HEK293 (cell line): ENCODE measurements around the gene ZNF227.

Experiments used
- BCL11A ChIP-seq: fragments of 450-650 bp; formaldehyde crosslinking; IDR thresholded peaks from 2 replicates; pipeline ENCODE4 v1.5.1; 2016; ENCODE audit warnings: low read depth, missing biosample characterization, missing genetic modification characterization
- BCL11B ChIP-seq: fragments of 450-650 bp; formaldehyde crosslinking; IDR thresholded peaks from 2 replicates; pipeline ENCODE4 v1.5.1; 2016; ENCODE audit warnings: low read depth, missing biosample characterization, missing genetic modification characterization
- ELK4 ChIP-seq: IDR thresholded peaks from 2 replicates; pipeline ENCODE4 v1.6.1; 2011; ENCODE audit warnings: mild to moderate bottlenecking, low read depth, low read length, borderline replicate concordance
- GLIS2 ChIP-seq: fragments of 450-650 bp; formaldehyde crosslinking; IDR thresholded peaks from 2 replicates; pipeline ENCODE4 v1.5.1; 2016; ENCODE audit warnings: missing biosample characterization, missing genetic modification characterization
- OSR2 ChIP-seq: fragments of 450-650 bp; formaldehyde crosslinking; IDR thresholded peaks from 2 replicates; pipeline ENCODE4 v1.5.1; 2016; ENCODE audit warnings: missing biosample characterization, missing genetic modification characterization
- SETDB1 ChIP-seq: IDR thresholded peaks from one replicate; pipeline ENCODE4 v1.6.1; 2017; ENCODE audit warnings: mild to moderate bottlenecking, low read length, moderate library complexity, mixed read lengths; ENCODE audit not compliant: insufficient read length
- ZBTB10 ChIP-seq: fragments of 450-650 bp; formaldehyde crosslinking; IDR thresholded peaks from 2 replicates; pipeline ENCODE4 v1.5.1; 2016; ENCODE audit warnings: missing biosample characterization, missing genetic modification characterization
- ZNF121 ChIP-seq: fragments of 450-650 bp; formaldehyde crosslinking; IDR thresholded peaks from 2 replicates; pipeline ENCODE4 v1.5.1; 2016; ENCODE audit warnings: missing biosample characterization, missing genetic modification characterization
- ZNF133 ChIP-seq: fragments of 450-650 bp; formaldehyde crosslinking; IDR thresholded peaks from 2 replicates; pipeline ENCODE4 v1.5.1; 2016; ENCODE audit warnings: missing biosample characterization, missing genetic modification characterization
- ZNF23 ChIP-seq: fragments of 450-650 bp; formaldehyde crosslinking; IDR thresholded peaks from 2 replicates; pipeline ENCODE4 v1.5.1; 2016; ENCODE audit warnings: missing biosample characterization, missing genetic modification characterization, borderline replicate concordance
- ZNF248 ChIP-seq: fragments of 450-650 bp; formaldehyde crosslinking; IDR thresholded peaks from 2 replicates; pipeline ENCODE4 v1.5.1; 2017; ENCODE audit warnings: missing biosample characterization, missing genetic modification characterization
- ZNF292 ChIP-seq: fragments of 450-650 bp; formaldehyde crosslinking; IDR thresholded peaks from 2 replicates; pipeline ENCODE4 v1.5.1; 2016; ENCODE audit warnings: low read depth, missing biosample characterization, missing genetic modification characterization, borderline replicate concordance
- ZNF302 ChIP-seq: fragments of 450-650 bp; formaldehyde crosslinking; IDR thresholded peaks from 2 replicates; pipeline ENCODE4 v1.5.1; 2016; ENCODE audit warnings: missing biosample characterization, missing genetic modification characterization, low read depth
- ZNF394 ChIP-seq: fragments of 450-650 bp; formaldehyde crosslinking; IDR thresholded peaks from 2 replicates; pipeline ENCODE4 v1.5.1; 2016; ENCODE audit warnings: missing biosample characterization, missing genetic modification characterization, mild to moderate bottlenecking, moderate library complexity, borderline replicate concordance
- ZNF423 ChIP-seq: fragments of 450-650 bp; formaldehyde crosslinking; IDR thresholded peaks from 2 replicates; pipeline ENCODE4 v1.5.1; 2016; ENCODE audit warnings: missing biosample characterization, missing genetic modification characterization
- ZNF514 ChIP-seq: fragments of 450-650 bp; formaldehyde crosslinking; IDR thresholded peaks from 2 replicates; pipeline ENCODE4 v1.5.1; 2016; ENCODE audit warnings: missing biosample characterization, missing genetic modification characterization
- ZNF561 ChIP-seq: fragments of 450-650 bp; IDR thresholded peaks from 2 replicates; pipeline ENCODE4 v1.5.1; 2018; ENCODE audit warnings: missing biosample characterization, missing genetic modification characterization, borderline replicate concordance
- ZNF610 ChIP-seq: fragments of 450-650 bp; formaldehyde crosslinking; IDR thresholded peaks from 2 replicates; pipeline ENCODE4 v1.5.1; 2016; ENCODE audit warnings: missing biosample characterization, missing genetic modification characterization, borderline replicate concordance
- ZNF677 ChIP-seq: fragments of 450-650 bp; IDR thresholded peaks from 2 replicates; pipeline ENCODE4 v1.5.0; 2018; ENCODE audit warnings: missing biosample characterization, mild to moderate bottlenecking, missing genetic modification characterization, moderate library complexity
- ZNF76 ChIP-seq: fragments of 450-650 bp; formaldehyde crosslinking; IDR thresholded peaks from 2 replicates; pipeline ENCODE4; 2016; ENCODE audit warnings: low read depth, missing biosample characterization, missing genetic modification characterization, borderline replicate concordance
- ZNF785 ChIP-seq: fragments of 450-650 bp; formaldehyde crosslinking; IDR thresholded peaks from 2 replicates; pipeline ENCODE4 v1.5.1; 2016; ENCODE audit warnings: missing biosample characterization, missing genetic modification characterization
- ZNF791 ChIP-seq: fragments of 450-650 bp; formaldehyde crosslinking; IDR thresholded peaks from 2 replicates; pipeline ENCODE4 v1.5.1; 2016; ENCODE audit warnings: missing biosample characterization, missing genetic modification characterization
- ZNF837 ChIP-seq: fragments of 450-650 bp; formaldehyde crosslinking; IDR thresholded peaks from 2 replicates; pipeline ENCODE4 v1.5.1; 2016; ENCODE audit warnings: missing biosample characterization, missing genetic modification characterization
- ZNF843 ChIP-seq: fragments of 450-650 bp; formaldehyde crosslinking; IDR thresholded peaks from 2 replicates; pipeline ENCODE4 v1.5.1; 2016; ENCODE audit warnings: missing biosample characterization, missing genetic modification characterization
- ZSCAN4 ChIP-seq: fragments of 450-650 bp; formaldehyde crosslinking; IDR thresholded peaks from 2 replicates; pipeline ENCODE4 v1.5.1; 2017; ENCODE audit warnings: missing biosample characterization, missing genetic modification characterization
- TF ChIP-seq, protein P1 (sequence below): fragments of 450-650 bp; formaldehyde crosslinking; IDR thresholded peaks from 2 replicates; pipeline ENCODE4 v1.5.1; 2016; ENCODE audit warnings: missing biosample characterization, missing genetic modification characterization
- TF ChIP-seq, protein P2 (sequence below): fragments of 450-650 bp; formaldehyde crosslinking; IDR thresholded peaks from 2 replicates; pipeline ENCODE4 v1.5.1; 2016; ENCODE audit warnings: missing biosample characterization, missing genetic modification characterization
- TF ChIP-seq, protein P3 (sequence below): fragments of 450-650 bp; formaldehyde crosslinking; IDR thresholded peaks from 2 replicates; pipeline ENCODE4 v1.5.1; 2016; ENCODE audit warnings: missing biosample characterization, missing genetic modification characterization

ZNF227 gene

GRCh38 chr19:44207126-44207803 lies 5.1 kb upstream of the ZNF227 start (continued):
- TF ChIP-seq, protein P1, sequence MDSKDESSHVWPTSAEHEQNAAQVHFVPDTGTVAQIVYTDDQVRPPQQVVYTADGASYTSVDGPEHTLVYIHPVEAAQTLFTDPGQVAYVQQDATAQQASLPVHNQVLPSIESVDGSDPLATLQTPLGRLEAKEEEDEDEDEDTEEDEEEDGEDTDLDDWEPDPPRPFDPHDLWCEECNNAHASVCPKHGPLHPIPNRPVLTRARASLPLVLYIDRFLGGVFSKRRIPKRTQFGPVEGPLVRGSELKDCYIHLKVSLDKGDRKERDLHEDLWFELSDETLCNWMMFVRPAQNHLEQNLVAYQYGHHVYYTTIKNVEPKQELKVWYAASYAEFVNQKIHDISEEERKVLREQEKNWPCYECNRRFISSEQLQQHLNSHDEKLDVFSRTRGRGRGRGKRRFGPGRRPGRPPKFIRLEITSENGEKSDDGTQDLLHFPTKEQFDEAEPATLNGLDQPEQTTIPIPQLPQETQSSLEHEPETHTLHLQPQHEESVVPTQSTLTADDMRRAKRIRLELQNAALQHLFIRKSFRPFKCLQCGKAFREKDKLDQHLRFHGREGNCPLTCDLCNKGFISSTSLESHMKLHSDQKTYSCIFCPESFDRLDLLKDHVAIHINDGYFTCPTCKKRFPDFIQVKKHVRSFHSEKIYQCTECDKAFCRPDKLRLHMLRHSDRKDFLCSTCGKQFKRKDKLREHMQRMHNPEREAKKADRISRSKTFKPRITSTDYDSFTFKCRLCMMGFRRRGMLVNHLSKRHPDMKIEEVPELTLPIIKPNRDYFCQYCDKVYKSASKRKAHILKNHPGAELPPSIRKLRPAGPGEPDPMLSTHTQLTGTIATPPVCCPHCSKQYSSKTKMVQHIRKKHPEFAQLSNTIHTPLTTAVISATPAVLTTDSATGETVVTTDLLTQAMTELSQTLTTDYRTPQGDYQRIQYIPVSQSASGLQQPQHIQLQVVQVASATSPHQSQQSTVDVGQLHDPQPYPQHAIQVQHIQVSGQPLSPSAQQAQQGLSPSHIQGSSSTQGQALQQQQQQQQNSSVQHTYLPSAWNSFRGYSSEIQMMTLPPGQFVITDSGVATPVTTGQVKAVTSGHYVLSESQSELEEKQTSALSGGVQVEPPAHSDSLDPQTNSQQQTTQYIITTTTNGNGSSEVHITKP (tag by site-specific recombination) = peak; percentile 98
- TF ChIP-seq ZNF133 (no peak; the same call in 1 of the 2 replicates), ZSCAN4 (tag by site-specific recombination) (peak; percentile 2; the same call in 1 of the 2 replicates), ZNF394 (tag by site-specific recombination) (no peak), ZNF837 (tag by site-specific recombination) (no peak; the same call in 1 of the 2 replicates), ZNF561 (no peak), BCL11A (tag by site-specific recombination) (no peak), SETDB1 (peak; percentile 56), ZNF292 (tag by site-specific recombination) (no peak), ZNF248 (tag by site-specific recombination) (no peak), ZNF610 (tag by site-specific recombination) (peak; percentile 94; the same call in 1 of the 2 replicates), ZNF785 (tag by site-specific recombination) (no peak; the same call in 1 of the 2 replicates), ZNF76 (no peak), GLIS2 (tag by site-specific recombination) (no peak), BCL11B (tag by site-specific recombination) (no peak), ZNF514 (tag by site-specific recombination) (no peak), ZNF677 (tag by site-specific recombination) (no peak), ELK4 (peak; percentile 74; the same call in 1 of the 2 replicates), ZBTB10 (tag by site-specific recombination) (peak; percentile 38; the same call in 1 of the 2 replicates), ZNF423 (tag by site-specific recombination) (no peak; the same call in 1 of the 2 replicates), ZNF791 (tag by site-specific recombination) (no peak; the same call in 1 of the 2 replicates), ZNF23 (tag by site-specific recombination) (no peak), ZNF843 (no peak; the same call in none of the 2 replicates), ZNF302 (no peak; the same call in 1 of the 2 replicates), OSR2 (tag by site-specific recombination) (no peak), ZNF121 (no peak)
- TF ChIP-seq, protein P2, sequence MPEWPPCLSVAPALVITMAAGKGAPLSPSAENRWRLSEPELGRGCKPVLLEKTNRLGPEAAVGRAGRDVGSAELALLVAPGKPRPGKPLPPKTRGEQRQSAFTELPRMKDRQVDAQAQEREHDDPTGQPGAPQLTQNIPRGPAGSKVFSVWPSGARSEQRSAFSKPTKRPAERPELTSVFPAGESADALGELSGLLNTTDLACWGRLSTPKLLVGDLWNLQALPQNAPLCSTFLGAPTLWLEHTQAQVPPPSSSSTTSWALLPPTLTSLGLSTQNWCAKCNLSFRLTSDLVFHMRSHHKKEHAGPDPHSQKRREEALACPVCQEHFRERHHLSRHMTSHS (tag by site-specific recombination) = no peak; the same call in 1 of the 2 replicates
- TF ChIP-seq, protein P3, sequence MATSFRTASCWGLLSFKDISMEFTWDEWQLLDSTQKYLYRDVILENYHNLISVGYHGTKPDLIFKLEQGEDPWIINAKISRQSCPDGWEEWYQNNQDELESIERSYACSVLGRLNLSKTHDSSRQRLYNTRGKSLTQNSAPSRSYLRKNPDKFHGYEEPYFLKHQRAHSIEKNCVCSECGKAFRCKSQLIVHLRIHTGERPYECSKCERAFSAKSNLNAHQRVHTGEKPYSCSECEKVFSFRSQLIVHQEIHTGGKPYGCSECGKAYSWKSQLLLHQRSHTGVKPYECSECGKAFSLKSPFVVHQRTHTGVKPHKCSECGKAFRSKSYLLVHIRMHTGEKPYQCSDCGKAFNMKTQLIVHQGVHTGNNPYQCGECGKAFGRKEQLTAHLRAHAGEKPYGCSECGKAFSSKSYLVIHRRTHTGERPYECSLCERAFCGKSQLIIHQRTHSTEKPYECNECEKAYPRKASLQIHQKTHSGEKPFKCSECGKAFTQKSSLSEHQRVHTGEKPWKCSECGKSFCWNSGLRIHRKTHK (tag by site-specific recombination) = no peak
